A673 (cell line): ENCODE results near the gene GALNT2.

ENCODE experiments used
- EZH2 ChIP-seq: fragments of 200-600 bp; sonication (generic); IDR thresholded peaks from 2 replicates; pipeline ENCODE4 v1.6.1; 2017; ENCODE audit warnings: borderline replicate concordance, low read depth, mild to moderate bottlenecking, mixed read lengths, antibody characterized with exemption, low read length; ENCODE audit not compliant: poor library complexity, severe bottlenecking
- TF ChIP-seq, protein P1 (sequence below): fragments of 300-800, 200-600 bp; sonication (generic); conservative IDR thresholded peaks from 2 replicates; pipeline ENCODE4 v1.5.1; 2017; ENCODE audit warnings: low read depth, mild to moderate bottlenecking, antibody characterized with exemption, low read length, moderate library complexity, mixed read lengths

DNA sequence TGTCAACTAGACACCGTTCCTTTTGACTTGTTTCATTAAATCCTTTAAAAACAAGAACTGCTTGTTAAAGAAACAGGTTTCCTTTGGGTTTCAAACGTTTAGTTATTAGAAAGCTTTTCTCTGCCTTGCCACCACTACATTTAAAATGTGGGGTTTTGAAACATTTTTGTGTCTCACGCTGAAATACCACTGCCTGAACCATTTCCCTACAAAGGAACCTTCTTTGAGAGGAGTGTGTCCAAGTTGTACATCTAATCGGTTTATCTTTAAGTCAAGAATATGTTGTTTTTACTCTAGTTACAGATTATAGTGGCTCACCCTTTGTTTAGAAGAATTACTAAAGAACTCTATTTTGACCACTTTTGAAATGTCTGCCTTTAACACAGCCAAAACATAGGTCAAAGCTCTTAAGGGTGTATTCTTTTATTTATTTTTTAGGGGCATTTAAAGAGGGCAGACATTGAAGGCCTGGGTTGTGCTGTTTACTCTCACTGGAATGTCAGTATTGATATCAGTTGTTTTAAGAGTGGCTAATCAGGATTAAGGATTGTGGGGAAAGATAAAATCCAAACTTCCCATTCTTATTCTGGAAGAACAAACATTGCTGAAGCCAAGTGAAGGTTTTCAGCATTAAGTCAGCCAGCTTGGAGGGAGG lies 143.4 kb downstream of the GALNT2 start:
- TF ChIP-seq, protein P1, sequence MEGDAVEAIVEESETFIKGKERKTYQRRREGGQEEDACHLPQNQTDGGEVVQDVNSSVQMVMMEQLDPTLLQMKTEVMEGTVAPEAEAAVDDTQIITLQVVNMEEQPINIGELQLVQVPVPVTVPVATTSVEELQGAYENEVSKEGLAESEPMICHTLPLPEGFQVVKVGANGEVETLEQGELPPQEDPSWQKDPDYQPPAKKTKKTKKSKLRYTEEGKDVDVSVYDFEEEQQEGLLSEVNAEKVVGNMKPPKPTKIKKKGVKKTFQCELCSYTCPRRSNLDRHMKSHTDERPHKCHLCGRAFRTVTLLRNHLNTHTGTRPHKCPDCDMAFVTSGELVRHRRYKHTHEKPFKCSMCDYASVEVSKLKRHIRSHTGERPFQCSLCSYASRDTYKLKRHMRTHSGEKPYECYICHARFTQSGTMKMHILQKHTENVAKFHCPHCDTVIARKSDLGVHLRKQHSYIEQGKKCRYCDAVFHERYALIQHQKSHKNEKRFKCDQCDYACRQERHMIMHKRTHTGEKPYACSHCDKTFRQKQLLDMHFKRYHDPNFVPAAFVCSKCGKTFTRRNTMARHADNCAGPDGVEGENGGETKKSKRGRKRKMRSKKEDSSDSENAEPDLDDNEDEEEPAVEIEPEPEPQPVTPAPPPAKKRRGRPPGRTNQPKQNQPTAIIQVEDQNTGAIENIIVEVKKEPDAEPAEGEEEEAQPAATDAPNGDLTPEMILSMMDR: no peak
- no peak for TF ChIP-seq EZH2
